Endothelial cell of umbilical vein (primary cell): ENCODE results near the gene PABPC1L. TPM values are rescaled to one million over a fixed set of nuclear protein-coding genes. Genes with fewer than 3 reads are reported as not detected.

Source experiments
- BruUV-seq: library from RNA; stranded (reverse); fragments of 400-500 nt; replicated peaks from 2 replicates; lab custom pipeline; 2021; lab: Mats Ljungman, UMichigan
- CTCF ChIA-PET: fragments of 300-600, 350-600 bp; sonication (Branson Sonifier 250); formaldehyde crosslinking; loops from one replicate; lab custom pipeline; 2021; ENCODE audit warnings: antibody characterized with exemption, inconsistent platforms; lab: Charles Lee
- POLR2A ChIA-PET: fragments of 300-600, 350-600 bp; sonication (Branson Sonifier 250); formaldehyde crosslinking; loops from one replicate; lab custom pipeline; 2021; ENCODE audit warnings: antibody characterized with exemption, inconsistent platforms; lab: Charles Lee
- DNase-seq: peaks from one replicate; pipeline ENCODE4 v3.0.0-alpha.2; 2011; ENCODE audit warnings: low read depth, low spot score
- FAIRE-seq: peaks from 2 replicates; lab custom pipeline; 2011; peaks lifted over from hg19 to GRCh38; lab: Jason Lieb, UNC
- H2AFZ ChIP-seq: 2 replicates; pipeline ENCODE4 v1.6.0; 2012; ENCODE audit warnings: low read depth, low read length, control low read depth, inconsistent platforms
- H3K27ac ChIP-seq: 2 replicates; pipeline ENCODE4 v1.5.1; 2011; ENCODE audit warnings: low read depth, mild to moderate bottlenecking, control low read depth, low read length, moderate library complexity; ENCODE audit not compliant: insufficient read depth
- H3K27me3 ChIP-seq, 2 experiments: 2 replicates each; pipeline versions ENCODE4 v1.6.0 to v1.6.1; 2011; ENCODE audit warnings: low read length in 2 of 2, mixed read lengths in 1 of 2; ENCODE audit not compliant: control insufficient read depth in 2 of 2, insufficient read depth in 2 of 2
- H3K36me3 ChIP-seq, 2 experiments: 2 replicates in 1 of 2; 3 replicates in 1 of 2; pipeline ENCODE4 v1.5.1; 2011; ENCODE audit warnings: low read length in 2 of 2, mild to moderate bottlenecking in 1 of 2, moderate library complexity in 1 of 2; ENCODE audit not compliant: control insufficient read depth in 2 of 2, insufficient read depth in 2 of 2; ENCODE audit errors: extremely low read depth in 1 of 2
- H3K4me1 ChIP-seq: 3 replicates; pipeline ENCODE4 v1.5.1; 2011; ENCODE audit warnings: mild to moderate bottlenecking, low read length; ENCODE audit not compliant: control insufficient read depth, insufficient read depth; ENCODE audit errors: extremely low read depth
- H3K4me2 ChIP-seq: 2 replicates; pipeline ENCODE4 v1.6.1; 2011; ENCODE audit warnings: low read length, control low read depth, mixed read lengths; ENCODE audit not compliant: insufficient read depth
- H3K4me3 ChIP-seq, 3 experiments: fragments of 200-600 bp in 1 of 3; sonication (generic), shearing (Covaris generic) in 1 of 3; replicated peaks in 1 of 3; 2 replicates each; pipeline ENCODE4 v1.5.1; 2011 to 2016; ENCODE audit warnings: control low read depth in 3 of 3, low read length in 3 of 3, mild to moderate bottlenecking in 2 of 3, inconsistent platforms in 1 of 3, low read depth in 1 of 3, moderate library complexity in 1 of 3; ENCODE audit not compliant: insufficient read depth in 1 of 3
- H3K79me2 ChIP-seq: 2 replicates; pipeline ENCODE4 v1.6.0; 2012; ENCODE audit warnings: low read length, inconsistent platforms; ENCODE audit not compliant: control insufficient read depth, insufficient read depth
- H3K9ac ChIP-seq: replicated peaks from 2 replicates; pipeline ENCODE3; 2011; ENCODE audit warnings: low read length, control low read depth; ENCODE audit not compliant: insufficient read depth; ENCODE audit errors: extremely low read depth
- H3K9me1 ChIP-seq: replicated peaks from 3 replicates; pipeline ENCODE4 v1.6.0; 2011; ENCODE audit warnings: mild to moderate bottlenecking, low read length; ENCODE audit not compliant: control insufficient read depth, insufficient read depth; ENCODE audit errors: extremely low read depth
- H3K9me3 ChIP-seq: replicated peaks from 2 replicates; pipeline ENCODE4 v1.5.1; 2012; ENCODE audit warnings: low read length, inconsistent platforms; ENCODE audit not compliant: control insufficient read depth, insufficient read depth
- H4K20me1 ChIP-seq: replicated peaks from 2 replicates; pipeline ENCODE3; 2011; ENCODE audit warnings: mild to moderate bottlenecking, low read length; ENCODE audit not compliant: control insufficient read depth, insufficient read depth; ENCODE audit errors: extremely low read depth
- EZH2 ChIP-seq: IDR thresholded peaks from 2 replicates; pipeline ENCODE4 v1.6.1; 2012; ENCODE audit warnings: borderline replicate concordance, low read depth, mild to moderate bottlenecking, moderate library complexity, low read length, inconsistent platforms; ENCODE audit not compliant: severe bottlenecking
- FOS ChIP-seq: IDR thresholded peaks from 2 replicates; pipeline ENCODE4 v1.6.1; 2011; ENCODE audit warnings: mild to moderate bottlenecking, low read length, moderate library complexity, borderline replicate concordance; ENCODE audit not compliant: insufficient read depth
- GATA2 ChIP-seq: IDR thresholded peaks from 2 replicates; pipeline ENCODE4 v1.7.0; 2011; ENCODE audit warnings: low read depth, mild to moderate bottlenecking, moderate library complexity, mixed read lengths, low read length; ENCODE audit not compliant: insufficient read length, insufficient read depth
- JUN ChIP-seq: IDR thresholded peaks from 2 replicates; pipeline ENCODE4 v1.6.1; 2011; ENCODE audit warnings: borderline replicate concordance, low read depth; ENCODE audit not compliant: insufficient read length, insufficient read depth
- MYC ChIP-seq: IDR thresholded peaks from one replicate; pipeline ENCODE4 v1.6.1; 2011; ENCODE audit warnings: mild to moderate bottlenecking, low read depth, low read length
- POLR2A ChIP-seq: IDR thresholded peaks from 2 replicates; pipeline ENCODE4 v1.6.1; 2012; ENCODE audit warnings: low read depth, mild to moderate bottlenecking, control low read depth, low read length
- POLR2AphosphoS5 ChIP-seq: IDR thresholded peaks from 2 replicates; pipeline ENCODE4 v1.6.1; 2012; ENCODE audit warnings: low read depth, mild to moderate bottlenecking, control low read depth, low read length, moderate library complexity; ENCODE audit not compliant: insufficient read depth
- dilution Hi-C: fragments of 300-500 bp; cut with MboI; formaldehyde crosslinking; loops from one replicate; pipeline ENCODE4 v1.15.0; 2019; ENCODE audit warnings: low sequenced_read_pairs; ENCODE audit not compliant: extremely low pct_ligation_motif_present
- intact Hi-C: fragments of 100-400 bp; cut with micrococcal nuclease; formaldehyde crosslinking; loops from one replicate; pipeline ENCODE4 v1.10.0; 2022
- polyA plus RNA-seq, 4 experiments: library from polyadenylated mRNA; depleted of rRNA in 3 of 4; stranded (reverse) in 3 of 4; unstranded in 1 of 4; fragments of >200 nt; gene quantifications; 2 replicates each; pipeline versions ENCODE4 v1.2.1 to v1.2.3, GENCODE V29; 2011 to 2012; ENCODE audit warnings: missing spikeins in 1 of 4
- total RNA-seq: library from RNA; stranded (reverse); gene quantifications from 2 replicates; pipeline ENCODE4 v1.2.3, GENCODE V29; 2021
- TF ChIP-seq, protein P1 (sequence below): IDR thresholded peaks from 2 replicates; pipeline ENCODE4 v1.6.1; 2011; ENCODE audit not compliant: insufficient read depth, insufficient read length
- TF ChIP-seq, protein P2 (sequence below), 2 donors: IDR thresholded peaks; 1 replicate in 1 of 2; 2 replicates in 1 of 2; pipeline ENCODE4 v1.5.1; 2011; ENCODE audit warnings: low read length in 2 of 2, mild to moderate bottlenecking in 2 of 2, moderate library complexity in 2 of 2, control low read depth in 1 of 2, inconsistent platforms in 1 of 2, low read depth in 1 of 2; ENCODE audit not compliant: insufficient read depth in 1 of 2; ENCODE audit errors: extremely low read depth in 1 of 2

The PABPC1L gene
- total and polyA plus RNA-seq, 2 donors (not counting 3 experiments of a cell fraction or from before 2014, with no cell fraction given), result 7.8 to 12.6 TPM

DNA sequence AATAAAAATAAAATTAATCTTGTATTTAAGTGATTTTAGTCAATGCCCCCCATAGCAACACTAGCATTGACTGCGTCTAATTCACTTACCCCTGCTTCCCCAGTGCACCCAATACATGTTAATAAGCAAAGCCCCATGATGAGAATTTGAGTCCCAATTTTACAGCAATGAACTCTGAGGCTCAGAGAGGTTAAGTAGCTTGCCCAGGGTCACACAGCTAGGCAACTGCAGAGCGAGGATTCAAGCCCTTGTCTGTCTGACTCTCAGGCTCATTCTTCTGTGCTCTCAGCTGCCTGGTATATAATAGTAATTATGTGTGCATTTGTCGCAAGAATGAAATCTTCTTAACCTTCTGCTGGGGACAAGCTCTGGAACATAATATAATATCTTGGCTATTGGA lies 8.5 kb downstream of the PABPC1L start:
- Histone ChIP-seq H4K20me1 (no peaks in the 10 kb centered on the region), H3K9me3 (no peaks in the 10 kb centered on the region), H3K36me3 (no peaks in the 10 kb centered on the region), H3K27me3 (no peaks in the 10 kb centered on the region), H2AFZ (no peak overlapping the region), H3K79me2 (no peaks in the 10 kb centered on the region), H3K9me1 (no peaks in the 10 kb centered on the region), H3K4me2 (no peak overlapping the region), H3K9ac (no peak overlapping the region), H3K4me3 (no peak overlapping the region), H3K27ac (no peak overlapping the region), H3K4me1 (no peaks in the 10 kb centered on the region)
- FAIRE-seq (no peak), DNase-seq (no peak)
- ChIA-PET CTCF (no interaction called here), POLR2A (no interaction called here)
- intact Hi-C loops, result no loop called here
- dilution Hi-C loops, result no loop called here
- BruUV-seq, result no TSS peak
- TF ChIP-seq MYC, result no peak
- TF ChIP-seq, protein P1, sequence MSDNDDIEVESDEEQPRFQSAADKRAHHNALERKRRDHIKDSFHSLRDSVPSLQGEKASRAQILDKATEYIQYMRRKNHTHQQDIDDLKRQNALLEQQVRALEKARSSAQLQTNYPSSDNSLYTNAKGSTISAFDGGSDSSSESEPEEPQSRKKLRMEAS, result no peak
- no peak for TF ChIP-seq FOS
- no peak for TF ChIP-seq GATA2
- no peak for TF ChIP-seq EZH2
- no peak for TF ChIP-seq POLR2AphosphoS5
- TF ChIP-seq POLR2A, result no peak
- TF ChIP-seq, protein P2, sequence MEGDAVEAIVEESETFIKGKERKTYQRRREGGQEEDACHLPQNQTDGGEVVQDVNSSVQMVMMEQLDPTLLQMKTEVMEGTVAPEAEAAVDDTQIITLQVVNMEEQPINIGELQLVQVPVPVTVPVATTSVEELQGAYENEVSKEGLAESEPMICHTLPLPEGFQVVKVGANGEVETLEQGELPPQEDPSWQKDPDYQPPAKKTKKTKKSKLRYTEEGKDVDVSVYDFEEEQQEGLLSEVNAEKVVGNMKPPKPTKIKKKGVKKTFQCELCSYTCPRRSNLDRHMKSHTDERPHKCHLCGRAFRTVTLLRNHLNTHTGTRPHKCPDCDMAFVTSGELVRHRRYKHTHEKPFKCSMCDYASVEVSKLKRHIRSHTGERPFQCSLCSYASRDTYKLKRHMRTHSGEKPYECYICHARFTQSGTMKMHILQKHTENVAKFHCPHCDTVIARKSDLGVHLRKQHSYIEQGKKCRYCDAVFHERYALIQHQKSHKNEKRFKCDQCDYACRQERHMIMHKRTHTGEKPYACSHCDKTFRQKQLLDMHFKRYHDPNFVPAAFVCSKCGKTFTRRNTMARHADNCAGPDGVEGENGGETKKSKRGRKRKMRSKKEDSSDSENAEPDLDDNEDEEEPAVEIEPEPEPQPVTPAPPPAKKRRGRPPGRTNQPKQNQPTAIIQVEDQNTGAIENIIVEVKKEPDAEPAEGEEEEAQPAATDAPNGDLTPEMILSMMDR (IDR thresholded peaks at IDR 0.05; ENCODE audit: extremely low read depth in 1 of 2, insufficient read depth in 1 of 2, low read depth in 1 of 2, low read length in 2 of 2), result no peak
- TF ChIP-seq JUN, result no peak
